Stromal cell of bone marrow (primary cell): ENCODE results near the gene SEC23B.
"Not testable (repeated sequence)": the region's sequence is repeated elsewhere in the genome, so short reads cannot be mapped to it uniquely, and the experiment has no call there.

Experiments
- DNase-seq: peaks from one replicate; pipeline ENCODE4 v3.0.0-alpha.2; 2012; ENCODE audit warnings: low read depth

Gene SEC23B

GRCh38 chr20:18526761-18527160, 19.0 kb downstream of the SEC23B start:
- not testable (repeated sequence) for DNase-seq

- no peak for DNase-seq
Observed at GRCh38 chr20:18527339-18527738, 19.6 kb downstream of the SEC23B start.

- peak; percentile 47 for DNase-seq
Observed at GRCh38 chr20:18527836-18528235, 20.1 kb downstream of the SEC23B start.

GRCh38 chr20:18529041-18529440, 21.3 kb downstream of the SEC23B start:
- DNase-seq, result no peak

- no peak for DNase-seq
Observed at GRCh38 chr20:18532626-18533025, 24.9 kb downstream of the SEC23B start.

GRCh38 chr20:18533491-18533890, 25.8 kb downstream of the SEC23B start:
- DNase-seq, result no peak

GRCh38 chr20:18533978-18534644, 26.4 kb downstream of the SEC23B start:
- DNase-seq, result no peak

- DNase-seq, result no peak
Observed at GRCh38 chr20:18537651-18538050, 29.9 kb downstream of the SEC23B start.

GRCh38 chr20:18541741-18542140, 34.0 kb downstream of the SEC23B start:
- DNase-seq, result peak; percentile 38

GRCh38 chr20:18543216-18543615, 35.5 kb downstream of the SEC23B start:
- no peak for DNase-seq

- DNase-seq, result no peak
Observed at GRCh38 chr20:18543932-18544331, 36.2 kb downstream of the SEC23B start.

GRCh38 chr20:18545566-18545965, 37.8 kb downstream of the SEC23B start:
- DNase-seq, result no peak

- no peak for DNase-seq
Observed at GRCh38 chr20:18548465-18548864, 40.7 kb downstream of the SEC23B start.

- DNase-seq, result no peak
Observed at GRCh38 chr20:18553746-18554145, 46.0 kb downstream of the SEC23B start.

GRCh38 chr20:18566892-18567738, 59.4 kb downstream of the SEC23B start, which contains the start of gene SMIM26:
TSS of gene SMIM26 (plus strand) at chr20:18567432. CDS start at chr20:18567479, 47 bp downstream.
- peak; percentile 74 for DNase-seq

- peak; percentile 1 for DNase-seq
Observed at GRCh38 chr20:18567739-18568091, 60.0 kb downstream of the SEC23B start.

GRCh38 chr20:18571009-18571408, 63.3 kb downstream of the SEC23B start:
- no peak for DNase-seq

GRCh38 chr20:18571578-18571977, 63.8 kb downstream of the SEC23B start:
- DNase-seq, result no peak

- DNase-seq, result no peak
Observed at GRCh38 chr20:18577942-18578341, 70.2 kb downstream of the SEC23B start.

- DNase-seq, result no peak
Observed at GRCh38 chr20:18578581-18578980, 70.8 kb downstream of the SEC23B start.

GRCh38 chr20:18580012-18580411, 72.3 kb downstream of the SEC23B start:
- no peak for DNase-seq

GRCh38 chr20:18585134-18585533, 77.4 kb downstream of the SEC23B start:
- peak; percentile 16 for DNase-seq
